Thyroid gland (tissue), 4 donors: ENCODE results near the gene ETFRF1. TPM values are rescaled to one million over a fixed set of nuclear protein-coding genes. Genes with fewer than 3 reads are reported as not detected.

ENCODE experiments used
- DNase-seq, 2 donors: peaks; one replicate each; pipeline ENCODE4 v3.0.0-alpha.2; 2019
- H3K27ac ChIP-seq, 3 donors: fragments of 200-600 bp; sonication (generic); 1 replicate in 2 of 3; 2 replicates in 1 of 3; pipeline ENCODE4 v1.5.1; 2016 to 2019; ENCODE audit warnings: mild to moderate bottlenecking in 1 of 3, moderate library complexity in 1 of 3
- H3K27me3 ChIP-seq: fragments of 200-600 bp; sonication (generic); one replicate; pipeline ENCODE4 v1.5.1; 2019
- H3K36me3 ChIP-seq, 2 donors: fragments of 200-600 bp; sonication (generic); one replicate each; pipeline ENCODE4 v1.5.1; 2016 to 2019
- H3K4me1 ChIP-seq, 2 donors: fragments of 200-600 bp; sonication (generic); one replicate each; pipeline ENCODE4 v1.5.1; 2017 to 2019
- H3K4me3 ChIP-seq, 3 donors: fragments of 200-600 bp; sonication (generic); replicated peaks in 1 of 3; 1 replicate in 2 of 3; 2 replicates in 1 of 3; pipeline ENCODE4 v1.5.1; 2016; ENCODE audit warnings: mild to moderate bottlenecking in 1 of 3
- H3K9me3 ChIP-seq: fragments of 200-600 bp; sonication (generic); one replicate; pipeline ENCODE4 v1.5.1; 2017
- CTCF ChIP-seq, 6 experiments: fragments of 200-600 bp in 3 of 6; fragments of 450-650 bp in 3 of 6; sonication (generic) in 3 of 6; IDR thresholded peaks; one replicate each; pipeline ENCODE4 v1.5.1; 2016 to 2019; ENCODE audit warnings: antibody characterized with exemption in 6 of 6, mild to moderate bottlenecking in 2 of 6, inconsistent platforms in 1 of 6, moderate library complexity in 1 of 6
- POLR2A ChIP-seq, 2 donors: fragments of 450-650 bp; IDR thresholded peaks; one replicate each; pipeline ENCODE4 v1.6.1; 2017; ENCODE audit warnings: antibody characterized with exemption in 2 of 2, mild to moderate bottlenecking in 2 of 2, moderate library complexity in 1 of 2
- WGBS, 2 donors: methylation state at CpG; one replicate each; pipeline ENCODE4 v1.1.5; 2017; 5-methylcytosine and 5-hydroxymethylcytosine counted together
- intact Hi-C: fragments of 100-400 bp; cut with DNase I; formaldehyde crosslinking; loops from one replicate; pipeline ENCODE4 v1.15.1; 2023
- total RNA-seq, 4 donors: library from RNA; depleted of rRNA; stranded (reverse); fragments of >200 nt; gene quantifications; one replicate each; pipeline ENCODE4 v1.2.3, GENCODE V29; 2016

The ETFRF1 gene
- total RNA-seq, 4 donors from 2014 or later = 65.4 to 80.7 (median 75.9) TPM

- no peaks in the 10 kb centered on the region for H3K27me3 ChIP-seq
- no peaks in the 10 kb centered on the region for H3K36me3 ChIP-seq
- no peak for DNase-seq
- no peaks in the 10 kb centered on the region for H3K9me3 ChIP-seq
- peaks cover 3 to 4% of the 10 kb centered on the region in 2 donors for H3K4me1 ChIP-seq
- 96 to 99% methylated on average over 6 of the region's 6 CpGs for WGBS, 2 donors
- no peak overlapping the region for H3K4me3 ChIP-seq
- no peak overlapping the region for H3K27ac ChIP-seq
- no peak for TF ChIP-seq POLR2A (IDR thresholded peaks at IDR 0.05)
- TF ChIP-seq CTCF (IDR thresholded peaks at IDR 0.05) = no peak
- intact Hi-C loops = no loop called here
Measured at GRCh38 chr12:25207411-25207810, 12.4 kb downstream of the ETFRF1 start.

GRCh38 chr12:25207846-25208245, 12.8 kb downstream of the ETFRF1 start:
- intact Hi-C loops = no loop called here
- Histone ChIP-seq H3K27me3 (no peaks in the 10 kb centered on the region), H3K4me3 (no peak overlapping the region), H3K36me3 (no peaks in the 10 kb centered on the region), H3K9me3 (no peaks in the 10 kb centered on the region), H3K27ac (no peak overlapping the region), H3K4me1 (peaks cover 3 to 4% of the 10 kb centered on the region in 2 donors)
- TF ChIP-seq CTCF (IDR thresholded peaks at IDR 0.05) (no peak), POLR2A (IDR thresholded peaks at IDR 0.05) (no peak)
- 86 to 92% methylated on average over 1 of the region's 1 CpG for WGBS, 2 donors
- no peak for DNase-seq

- 77 to 81% methylated on average over 1 of the region's 1 CpG for WGBS, 2 donors
- no peak for TF ChIP-seq CTCF (IDR thresholded peaks at IDR 0.05)
- TF ChIP-seq POLR2A (IDR thresholded peaks at IDR 0.05) = no peak
- Histone ChIP-seq H3K4me3 (no peak overlapping the region), H3K27ac (no peak overlapping the region), H3K36me3 (no peaks in the 10 kb centered on the region), H3K4me1 (peaks cover 3 to 4% of the 10 kb centered on the region in 2 donors), H3K27me3 (no peaks in the 10 kb centered on the region), H3K9me3 (no peaks in the 10 kb centered on the region)
- intact Hi-C loops = no loop called here
- no peak for DNase-seq
Measured at GRCh38 chr12:25208554-25208953, 13.5 kb downstream of the ETFRF1 start.

GRCh38 chr12:25213338-25213737, 18.3 kb downstream of the ETFRF1 start:
- H3K4me1 ChIP-seq = peaks cover 3 to 4% of the 10 kb centered on the region in 2 donors
- intact Hi-C loops = no loop called here
- 96% methylated on average over 1 of the region's 1 CpG for WGBS, 2 donors
- no peak overlapping the region for H3K27ac ChIP-seq
- H3K9me3 ChIP-seq = no peaks in the 10 kb centered on the region
- no peaks in the 10 kb centered on the region for H3K27me3 ChIP-seq
- TF ChIP-seq CTCF (IDR thresholded peaks at IDR 0.05) (no peak), POLR2A (IDR thresholded peaks at IDR 0.05) (no peak)
- peaks cover 0 to 3% of the 10 kb centered on the region in 2 donors for H3K36me3 ChIP-seq
- no peak for DNase-seq
- H3K4me3 ChIP-seq = no peak overlapping the region

GRCh38 chr12:25236190-25236589, 41.2 kb downstream of the ETFRF1 start:
- Histone ChIP-seq H3K27me3 (no peaks in the 10 kb centered on the region), H3K27ac (no peak overlapping the region), H3K36me3 (no peaks in the 10 kb centered on the region), H3K9me3 (no peaks in the 10 kb centered on the region), H3K4me3 (no peak overlapping the region), H3K4me1 (no peaks in the 10 kb centered on the region)
- intact Hi-C loops = no loop called here
- no peak for DNase-seq
- no peak for TF ChIP-seq CTCF (IDR thresholded peaks at IDR 0.05)
- no peak for TF ChIP-seq POLR2A (IDR thresholded peaks at IDR 0.05)
- WGBS, 2 donors = 50 to 56% methylated on average over 1 of the region's 1 CpG
